Measurements from ENCODE around the gene PRKCE. TPM values are rescaled to one million over a fixed set of nuclear protein-coding genes. Genes with fewer than 3 reads are reported as not detected.

Gene PRKCE
- total RNA-seq, 1 experiment from 2014 or later = 4.4 TPM

- H3K4me1 Mint-ChIP-seq (ENCODE audit: low read depth, unreplicated experiment) = no peaks in the 10 kb centered on the region
- DNase-seq = no peak
- H3K36me3 Mint-ChIP-seq (ENCODE audit: insufficient read depth, unreplicated experiment) = no peaks in the 10 kb centered on the region
- H3K9me3 Mint-ChIP-seq (ENCODE audit: unreplicated experiment) = no peaks in the 10 kb centered on the region
- Histone ChIP-seq H3K9me3 (no peaks in the 10 kb centered on the region), H3K4me3 (ENCODE audit: low read depth, low read length) (no peak overlapping the region), H3K27me3 (replicated peaks; ENCODE audit: control insufficient read depth, insufficient read depth, low read length) (no peaks in the 10 kb centered on the region), H3K36me3 (ENCODE audit: control insufficient read depth, insufficient read depth, low read length) (no peaks in the 10 kb centered on the region), H3K4me1 (no peaks in the 10 kb centered on the region)
- ChIA-PET CTCF (no interaction called here), POLR2A (no interaction called here)
- H3K4me3 Mint-ChIP-seq (ENCODE audit: unreplicated experiment) = no peak overlapping the region
- no TSS peak for BruUV-seq (replicated peaks)
- intact Hi-C loops (cut with micrococcal nuclease; ENCODE audit: unreplicated experiment) = no loop called here
- TF ChIP-seq, protein P1, sequence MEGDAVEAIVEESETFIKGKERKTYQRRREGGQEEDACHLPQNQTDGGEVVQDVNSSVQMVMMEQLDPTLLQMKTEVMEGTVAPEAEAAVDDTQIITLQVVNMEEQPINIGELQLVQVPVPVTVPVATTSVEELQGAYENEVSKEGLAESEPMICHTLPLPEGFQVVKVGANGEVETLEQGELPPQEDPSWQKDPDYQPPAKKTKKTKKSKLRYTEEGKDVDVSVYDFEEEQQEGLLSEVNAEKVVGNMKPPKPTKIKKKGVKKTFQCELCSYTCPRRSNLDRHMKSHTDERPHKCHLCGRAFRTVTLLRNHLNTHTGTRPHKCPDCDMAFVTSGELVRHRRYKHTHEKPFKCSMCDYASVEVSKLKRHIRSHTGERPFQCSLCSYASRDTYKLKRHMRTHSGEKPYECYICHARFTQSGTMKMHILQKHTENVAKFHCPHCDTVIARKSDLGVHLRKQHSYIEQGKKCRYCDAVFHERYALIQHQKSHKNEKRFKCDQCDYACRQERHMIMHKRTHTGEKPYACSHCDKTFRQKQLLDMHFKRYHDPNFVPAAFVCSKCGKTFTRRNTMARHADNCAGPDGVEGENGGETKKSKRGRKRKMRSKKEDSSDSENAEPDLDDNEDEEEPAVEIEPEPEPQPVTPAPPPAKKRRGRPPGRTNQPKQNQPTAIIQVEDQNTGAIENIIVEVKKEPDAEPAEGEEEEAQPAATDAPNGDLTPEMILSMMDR (IDR thresholded peaks at IDR 0.05; ENCODE audit: insufficient read depth in 1 of 2, low read depth in 1 of 2, low read length in 1 of 2, severe bottlenecking in 1 of 2, unreplicated experiment in 1 of 2) = no peak
- H3K27me3 Mint-ChIP-seq (ENCODE audit: insufficient read depth, unreplicated experiment) = peaks cover 12% of the 10 kb centered on the region
- H3K27ac Mint-ChIP-seq (ENCODE audit: unreplicated experiment) = no peak overlapping the region
These were observed 21.5 kb upstream of the PRKCE start for GRCh38 chr2:45629971-45630370.

GRCh38 chr2:45631319-45631718 lies 20.2 kb upstream of the PRKCE start:
- no peaks in the 10 kb centered on the region for H3K4me1 Mint-ChIP-seq (ENCODE audit: low read depth, unreplicated experiment)
- no peak overlapping the region for H3K4me3 Mint-ChIP-seq (ENCODE audit: unreplicated experiment)
- no peaks in the 10 kb centered on the region for H3K36me3 ChIP-seq (ENCODE audit: control insufficient read depth, insufficient read depth, low read length)
- no peak overlapping the region for H3K4me3 ChIP-seq (ENCODE audit: low read depth, low read length)
- peaks cover 12% of the 10 kb centered on the region for H3K27me3 Mint-ChIP-seq (ENCODE audit: insufficient read depth, unreplicated experiment)
- H3K36me3 Mint-ChIP-seq (ENCODE audit: insufficient read depth, unreplicated experiment) = no peaks in the 10 kb centered on the region
- no TSS peak for BruUV-seq (replicated peaks)
- CTCF ChIA-PET = no interaction called here
- no peak overlapping the region for H3K27ac Mint-ChIP-seq (ENCODE audit: unreplicated experiment)
- TF ChIP-seq, protein P1 (IDR thresholded peaks at IDR 0.05; ENCODE audit: insufficient read depth in 1 of 2, low read depth in 1 of 2, low read length in 1 of 2, severe bottlenecking in 1 of 2, unreplicated experiment in 1 of 2) = no peak
- POLR2A ChIA-PET = no interaction called here
- H3K9me3 ChIP-seq = no peaks in the 10 kb centered on the region
- intact Hi-C loops (cut with micrococcal nuclease; ENCODE audit: unreplicated experiment) = no loop called here
- no peaks in the 10 kb centered on the region for H3K4me1 ChIP-seq
- DNase-seq = no peak
- H3K9me3 Mint-ChIP-seq (ENCODE audit: unreplicated experiment) = no peaks in the 10 kb centered on the region
- no peaks in the 10 kb centered on the region for H3K27me3 ChIP-seq (replicated peaks; ENCODE audit: control insufficient read depth, insufficient read depth, low read length)

- Mint-ChIP-seq H3K36me3 (ENCODE audit: insufficient read depth, unreplicated experiment) (no peaks in the 10 kb centered on the region), H3K27me3 (ENCODE audit: insufficient read depth, unreplicated experiment) (peaks cover 12% of the 10 kb centered on the region), H3K4me1 (ENCODE audit: low read depth, unreplicated experiment) (no peaks in the 10 kb centered on the region), H3K9me3 (ENCODE audit: unreplicated experiment) (no peaks in the 10 kb centered on the region), H3K4me3 (ENCODE audit: unreplicated experiment) (no peak overlapping the region), H3K27ac (ENCODE audit: unreplicated experiment) (no peak overlapping the region)
- TF ChIP-seq, protein P1 (IDR thresholded peaks at IDR 0.05; ENCODE audit: insufficient read depth in 1 of 2, low read depth in 1 of 2, low read length in 1 of 2, severe bottlenecking in 1 of 2, unreplicated experiment in 1 of 2) = no peak
- DNase-seq = no peak
- BruUV-seq (replicated peaks) = no TSS peak
- intact Hi-C loops (cut with micrococcal nuclease; ENCODE audit: unreplicated experiment) = no loop called here
- Histone ChIP-seq H3K27me3 (replicated peaks; ENCODE audit: control insufficient read depth, insufficient read depth, low read length) (no peaks in the 10 kb centered on the region), H3K9me3 (no peaks in the 10 kb centered on the region), H3K36me3 (ENCODE audit: control insufficient read depth, insufficient read depth, low read length) (no peaks in the 10 kb centered on the region), H3K4me1 (no peaks in the 10 kb centered on the region), H3K4me3 (ENCODE audit: low read depth, low read length) (no peak overlapping the region)
- CTCF ChIA-PET = no interaction called here
- POLR2A ChIA-PET = no interaction called here
These were observed 19.5 kb upstream of the PRKCE start for GRCh38 chr2:45631955-45632354.

All from Caco-2 (cell line).